Stimulated activated CD8-positive, alpha-beta memory T cell treated with anti-CD3 and anti-CD28 coated beads, Interleukin-4, amount 100 ng/mL, for 4 hours (primary cell): Measurements from ENCODE around the gene TBP.
A peak's percentile ranks its signal among the peaks of the same experiment; 100 is the strongest.
"Not testable (repeated sequence)": the region's sequence is repeated elsewhere in the genome, so short reads cannot be mapped to it uniquely, and the experiment has no call there.

Experiments
- DNase-seq, 2 donors: peaks; one replicate each; pipeline ENCODE4 v3.0.0-alpha.2; 2020; ENCODE audit warnings: low read depth in 2 of 2, low spot score in 1 of 2

The TBP gene

GRCh38 chr6:170554013-170554795, at the start of gene TBP:
Gene TBP, plus strand, starts transcription at chr6:170554369. Its CDS starts 2,661 bp downstream, at chr6:170557030.
- DNase-seq = peak; percentile 96 to 97

DNA sequence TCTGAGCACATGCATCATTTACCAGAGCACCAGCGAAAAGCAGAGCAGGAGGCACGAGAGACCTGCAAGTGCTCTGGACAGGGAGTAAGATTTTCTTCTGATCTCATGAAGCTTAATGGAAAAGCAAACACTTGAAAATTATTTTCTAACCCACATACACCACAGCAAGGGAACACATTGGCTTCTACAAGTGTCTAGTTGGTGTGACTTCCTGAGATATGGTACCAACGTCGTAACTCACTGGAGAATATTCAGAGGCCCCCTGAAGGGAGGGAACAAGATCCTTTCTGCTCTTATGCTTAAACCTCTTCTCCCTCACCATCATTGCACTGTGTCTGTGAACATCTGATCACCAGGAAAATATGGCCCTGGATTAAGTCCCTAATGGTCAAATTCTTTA, 49.7 kb upstream of the TBP start:
- no peak for DNase-seq

- DNase-seq = no peak
These were observed 48.9 kb upstream of the TBP start for GRCh38 chr6:170505306-170505705.

GRCh38 chr6:170506446-170506845, 47.7 kb upstream of the TBP start:
- DNase-seq = no peak

DNA sequence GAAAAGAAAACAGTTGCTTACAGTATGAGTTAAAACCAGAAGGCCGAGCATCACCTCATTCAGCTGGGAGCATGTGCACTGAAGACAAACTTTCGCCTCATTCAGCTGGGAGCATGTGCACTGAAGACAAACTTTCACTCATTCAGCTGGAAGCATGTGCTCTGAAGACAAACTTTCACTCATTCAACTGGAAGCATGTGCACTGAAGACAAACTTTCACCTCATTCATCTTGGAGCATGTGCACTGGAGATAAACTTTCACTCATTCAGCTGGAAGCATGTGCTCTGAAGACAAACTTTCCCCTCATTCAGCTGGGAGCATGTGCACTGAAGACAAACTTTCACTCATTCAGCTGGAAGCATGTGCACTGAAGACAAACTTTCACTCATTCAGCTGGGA, 46.4 kb upstream of the TBP start:
- not testable (repeated sequence) for DNase-seq

GRCh38 chr6:170508275-170508674, 45.9 kb upstream of the TBP start:
- not testable (repeated sequence) for DNase-seq

DNA sequence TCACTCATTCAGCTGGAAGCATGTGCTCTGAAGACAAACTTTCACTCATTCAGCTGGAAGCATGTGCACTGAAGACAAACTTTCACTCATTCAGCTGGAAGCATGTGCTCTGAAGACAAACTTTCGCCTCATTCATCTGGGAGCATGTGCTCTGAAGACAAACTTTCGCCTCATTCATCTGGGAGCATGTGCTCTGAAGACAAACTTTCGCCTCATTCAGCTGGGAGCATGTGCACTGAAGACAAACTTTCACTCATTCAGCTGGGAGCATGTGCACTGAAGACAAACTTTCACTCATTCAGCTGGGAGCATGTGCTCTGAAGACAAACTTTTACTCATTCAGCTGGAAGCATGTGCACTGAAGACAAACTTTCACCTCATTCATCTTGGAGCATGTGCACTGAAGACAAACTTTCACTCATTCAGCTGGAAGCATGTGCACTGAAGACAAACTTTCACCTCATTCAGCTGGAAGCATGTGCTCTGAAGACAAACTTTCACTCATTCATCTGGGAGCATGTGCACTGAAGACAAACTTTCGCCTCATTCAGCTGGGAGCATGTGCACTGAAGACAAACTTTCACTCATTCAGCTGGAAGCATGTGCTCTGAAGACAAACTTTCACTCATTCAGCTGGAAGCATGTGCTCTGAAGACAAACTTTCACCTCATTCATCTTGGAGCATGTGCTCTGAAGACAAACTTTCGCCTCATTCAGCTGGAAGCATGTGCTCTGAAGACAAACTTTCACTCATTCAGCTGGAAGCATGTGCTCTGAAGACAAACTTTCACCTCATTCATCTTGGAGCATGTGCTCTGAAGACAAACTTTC, 45.1 kb upstream of the TBP start:
- not testable (repeated sequence) for DNase-seq

DNA sequence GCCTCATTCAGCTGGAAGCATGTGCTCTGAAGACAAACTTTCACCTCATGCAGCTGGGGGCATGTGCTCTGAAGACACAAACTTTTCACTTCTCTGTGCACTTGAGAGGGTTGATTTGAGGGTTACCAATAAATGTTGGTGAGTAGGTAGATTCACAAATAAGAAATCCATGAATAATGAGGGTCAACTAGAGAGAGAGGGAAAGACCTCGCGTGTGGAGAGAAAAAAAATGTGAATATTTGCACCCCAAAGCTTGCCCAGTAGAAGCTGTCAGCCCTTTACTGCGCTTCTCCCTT, 44.5 kb upstream of the TBP start:
- DNase-seq = no peak

DNA sequence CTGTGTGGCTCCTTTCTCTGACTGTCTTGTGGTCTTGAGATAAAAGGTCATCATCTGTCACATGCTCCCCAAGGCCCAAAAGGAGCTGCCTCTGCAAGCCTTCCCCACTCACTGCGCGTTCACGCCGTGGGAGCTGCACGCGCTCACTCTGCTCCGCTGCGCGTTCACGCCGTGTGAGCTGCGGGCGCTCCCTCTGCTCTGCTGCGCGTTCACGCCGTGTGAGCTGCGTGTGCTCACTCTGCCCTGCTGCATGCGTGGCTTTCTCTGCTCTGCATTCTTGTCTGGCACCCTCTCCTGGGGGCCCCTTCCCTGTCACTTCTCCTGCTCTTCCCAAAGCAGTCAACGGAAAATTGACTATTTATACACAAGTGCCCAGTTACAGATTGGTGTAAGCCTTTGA, 43.5 kb upstream of the TBP start:
- DNase-seq = no peak

GRCh38 chr6:170512249-170512648, 41.9 kb upstream of the TBP start:
- no peak for DNase-seq

DNA sequence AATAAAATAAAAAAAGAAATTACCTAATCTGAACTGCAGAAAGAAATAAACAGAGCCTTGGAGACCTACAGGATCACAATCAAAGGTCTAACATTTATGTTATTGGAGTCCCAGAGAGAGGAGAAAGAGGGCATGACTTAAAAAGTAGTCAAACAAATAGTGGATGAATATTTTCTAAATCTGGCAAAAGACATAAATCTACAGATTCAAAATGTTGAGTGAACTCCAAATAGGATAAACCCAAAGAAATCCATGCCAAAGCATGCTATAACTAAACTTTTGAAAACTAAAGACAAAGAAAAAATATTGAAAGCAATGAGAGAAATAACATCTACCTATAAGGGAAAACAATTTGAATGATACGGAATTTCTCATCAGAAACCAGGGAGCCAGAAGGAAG, 39.3 kb upstream of the TBP start:
- no peak for DNase-seq

DNA sequence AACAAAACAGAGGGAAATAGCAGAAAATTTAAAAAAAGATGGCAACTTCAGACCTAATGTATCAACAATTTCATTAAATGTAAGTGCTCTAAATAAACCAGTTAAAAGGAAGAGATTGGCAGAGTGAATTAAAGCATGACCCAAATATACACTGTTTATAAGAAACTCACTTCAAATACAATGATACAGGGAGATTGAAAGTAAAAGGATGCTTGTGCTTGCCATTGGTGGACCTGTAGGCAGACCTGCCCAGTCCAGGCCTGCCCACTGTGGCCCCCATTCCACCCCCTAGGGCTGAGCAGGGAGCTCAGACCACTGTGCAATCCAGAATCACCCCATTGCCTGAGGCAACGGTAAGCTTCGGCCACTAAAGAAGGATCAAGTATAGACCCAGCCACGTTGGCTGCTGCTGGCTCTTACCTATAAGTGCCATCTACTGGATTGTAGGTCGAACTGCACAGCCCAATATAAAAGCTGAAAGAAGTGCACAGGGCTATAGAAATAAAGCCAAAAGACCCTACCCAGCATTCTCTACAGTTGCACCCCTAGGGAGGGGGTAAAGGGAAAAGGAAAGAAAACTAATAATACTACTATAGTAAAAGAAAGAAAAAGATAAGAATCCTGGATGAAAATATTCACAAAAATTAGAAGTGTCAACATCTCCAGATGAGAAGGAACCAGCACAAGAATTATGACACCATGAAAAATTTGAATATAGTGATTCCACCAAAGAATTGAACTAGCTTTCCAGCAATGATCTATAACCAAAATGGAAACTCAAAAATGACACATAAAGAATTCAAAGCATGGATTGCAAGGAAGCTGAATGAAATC, 37.2 kb upstream of the TBP start:
- DNase-seq = peak in 1 of 2 donors; percentile 3

DNA sequence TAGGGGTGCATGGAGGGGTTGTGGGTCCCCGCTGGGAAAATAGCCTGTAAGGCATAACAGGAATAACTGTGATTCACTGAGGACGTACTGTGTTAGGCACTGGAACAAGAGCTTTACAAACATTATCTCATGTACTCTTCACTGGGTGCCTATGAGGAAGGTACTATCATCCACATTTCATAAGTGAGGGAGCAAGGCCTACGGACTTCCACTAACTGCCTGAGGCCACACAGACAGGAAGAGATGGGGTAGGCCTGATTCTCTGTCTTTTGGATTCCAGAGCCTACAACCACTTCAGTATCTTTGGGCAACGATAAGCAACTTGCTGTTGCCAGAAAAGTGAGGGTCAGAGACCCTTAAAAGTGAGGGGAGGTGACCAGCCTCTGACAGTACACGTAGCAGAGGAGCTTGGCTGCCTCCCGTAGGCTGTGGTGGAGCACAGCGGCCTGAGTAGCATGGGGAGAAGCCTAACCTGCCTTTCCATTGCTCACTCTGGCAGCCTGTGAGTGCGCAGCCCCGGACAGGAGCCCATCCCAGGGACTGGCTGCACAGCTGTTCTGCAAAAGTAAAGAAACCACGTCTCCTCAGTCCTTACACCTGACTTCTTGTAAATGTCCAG, 31.5 kb upstream of the TBP start:
- no peak for DNase-seq

- peak in 1 of 2 donors; percentile 9 for DNase-seq
These were observed 30.7 kb upstream of the TBP start for GRCh38 chr6:170523256-170524171.

- DNase-seq = no peak
These were observed 30.0 kb upstream of the TBP start for GRCh38 chr6:170524172-170524502.

- DNase-seq = no peak
These were observed 28.4 kb upstream of the TBP start for GRCh38 chr6:170525795-170526194.

GRCh38 chr6:170527995-170528394, 26.2 kb upstream of the TBP start:
- DNase-seq = not testable (repeated sequence)

GRCh38 chr6:170529839-170530469, 24.2 kb upstream of the TBP start:
- peak; percentile 17 to 47 for DNase-seq

- no peak for DNase-seq
These were observed 21.2 kb upstream of the TBP start for GRCh38 chr6:170532867-170533488.
